ENCODE data around the gene TACR2.

GRCh38 chr10:69388488-69388887 is 28.2 kb downstream of the TACR2 start:
- TF ChIP-seq ELF4 (IDR thresholded peaks at IDR 0.05): no peak
- TF ChIP-seq HDGF (IDR thresholded peaks at IDR 0.05; ENCODE audit: borderline replicate concordance): no peak
- TF ChIP-seq, protein P1, sequence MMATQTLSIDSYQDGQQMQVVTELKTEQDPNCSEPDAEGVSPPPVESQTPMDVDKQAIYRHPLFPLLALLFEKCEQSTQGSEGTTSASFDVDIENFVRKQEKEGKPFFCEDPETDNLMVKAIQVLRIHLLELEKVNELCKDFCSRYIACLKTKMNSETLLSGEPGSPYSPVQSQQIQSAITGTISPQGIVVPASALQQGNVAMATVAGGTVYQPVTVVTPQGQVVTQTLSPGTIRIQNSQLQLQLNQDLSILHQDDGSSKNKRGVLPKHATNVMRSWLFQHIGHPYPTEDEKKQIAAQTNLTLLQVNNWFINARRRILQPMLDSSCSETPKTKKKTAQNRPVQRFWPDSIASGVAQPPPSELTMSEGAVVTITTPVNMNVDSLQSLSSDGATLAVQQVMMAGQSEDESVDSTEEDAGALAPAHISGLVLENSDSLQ (IDR thresholded peaks at IDR 0.05): no peak
- no peak for TF ChIP-seq BHLHE40 (IDR thresholded peaks at IDR 0.05; ENCODE audit: borderline replicate concordance)
- no peak for TF ChIP-seq ARNT (IDR thresholded peaks at IDR 0.05)
- no peak for TF ChIP-seq FOXA1 (IDR thresholded peaks at IDR 0.05)
- no peak for TF ChIP-seq TARDBP (IDR thresholded peaks at IDR 0.05)
- no peak for TF ChIP-seq CTBP1 (IDR thresholded peaks at IDR 0.05; ENCODE audit: borderline replicate concordance)
- no peak for TF ChIP-seq SUZ12 (IDR thresholded peaks at IDR 0.05)
- TF ChIP-seq FOXK2 (IDR thresholded peaks at IDR 0.05): no peak
- no peak for TF ChIP-seq SP1 (IDR thresholded peaks at IDR 0.05)
- TF ChIP-seq FOXM1 (IDR thresholded peaks at IDR 0.05; ENCODE audit: borderline replicate concordance): no peak
